GM12872 (cell line): ENCODE data around the gene CHST13.

Experiments used
- CTCF ChIP-seq: IDR thresholded peaks from 3 replicates; pipeline ENCODE4 v1.5.1; 2011; ENCODE audit warnings: low read depth, mild to moderate bottlenecking, low read length, moderate library complexity; ENCODE audit not compliant: insufficient read depth

Gene CHST13

DNA sequence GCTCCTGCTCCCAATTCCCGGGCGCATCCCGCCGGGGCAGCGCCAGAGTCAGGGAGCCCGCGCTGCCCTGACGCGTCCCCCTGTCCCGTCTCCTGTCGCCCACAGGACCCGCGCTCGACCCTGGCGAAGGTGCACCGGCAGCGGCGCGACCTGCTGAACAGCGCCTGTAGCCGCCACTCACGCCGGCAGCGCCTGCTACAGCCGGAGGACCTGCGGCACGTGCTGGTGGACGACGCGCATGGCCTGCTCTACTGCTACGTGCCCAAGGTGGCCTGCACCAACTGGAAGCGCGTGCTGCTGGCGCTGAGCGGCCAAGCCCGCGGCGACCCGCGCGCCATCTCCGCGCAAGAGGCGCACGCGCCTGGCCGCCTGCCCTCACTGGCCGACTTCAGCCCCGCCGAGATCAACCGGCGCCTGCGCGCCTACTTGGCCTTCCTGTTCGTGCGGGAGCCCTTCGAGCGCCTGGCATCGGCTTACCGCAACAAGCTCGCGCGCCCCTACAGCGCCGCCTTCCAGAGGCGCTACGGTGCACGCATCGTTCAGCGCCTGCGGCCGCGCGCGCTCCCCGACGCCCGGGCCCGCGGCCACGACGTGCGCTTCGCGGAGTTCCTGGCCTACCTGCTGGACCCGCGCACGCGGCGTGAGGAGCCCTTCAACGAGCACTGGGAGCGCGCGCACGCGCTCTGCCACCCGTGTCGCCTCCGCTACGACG, 17.8 kb downstream of the CHST13 start:
- TF ChIP-seq CTCF, result no peak

DNA sequence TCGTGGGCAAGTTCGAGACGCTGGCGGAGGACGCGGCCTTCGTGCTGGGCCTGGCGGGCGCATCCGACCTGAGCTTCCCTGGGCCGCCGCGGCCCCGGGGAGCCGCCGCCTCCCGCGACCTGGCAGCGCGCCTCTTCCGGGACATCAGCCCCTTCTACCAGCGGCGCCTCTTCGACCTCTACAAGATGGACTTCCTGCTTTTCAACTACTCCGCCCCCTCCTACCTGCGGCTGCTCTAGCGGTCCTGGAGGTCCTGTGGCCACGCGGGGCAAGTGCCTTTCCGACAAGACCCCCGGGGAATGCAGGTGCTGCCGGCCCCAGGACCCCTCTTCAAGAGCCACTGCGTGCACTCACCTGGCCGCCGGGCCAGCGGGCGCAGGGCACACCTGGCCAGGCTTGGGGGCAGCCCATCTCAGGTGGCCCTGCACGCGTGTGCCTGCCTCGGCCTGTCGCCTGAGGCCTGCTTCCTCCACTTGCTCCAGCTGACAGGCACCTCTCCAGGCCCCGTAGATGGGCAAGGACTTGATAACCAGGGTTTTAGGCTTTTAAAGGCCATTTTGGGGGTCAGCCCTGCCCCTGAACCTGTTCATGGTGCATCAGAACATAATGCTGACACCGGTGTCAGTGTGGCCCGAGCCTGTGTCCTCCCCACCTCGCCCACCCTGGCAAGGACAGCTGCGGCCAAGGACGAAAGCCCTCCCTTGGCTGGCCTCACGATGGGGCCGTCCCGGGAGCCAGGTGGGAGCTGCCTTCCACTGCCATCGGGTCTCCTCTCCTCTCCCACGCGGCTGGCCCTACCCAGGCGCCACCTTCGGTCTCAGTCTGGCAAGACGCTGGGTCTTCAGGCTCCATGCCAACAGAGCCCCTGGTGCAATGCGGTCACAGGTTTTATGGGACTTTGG, 18.6 kb downstream of the CHST13 start:
- no peak for TF ChIP-seq CTCF

GRCh38 chr3:126543457-126544061, 19.6 kb downstream of the CHST13 start:
- no peak for TF ChIP-seq CTCF

DNA sequence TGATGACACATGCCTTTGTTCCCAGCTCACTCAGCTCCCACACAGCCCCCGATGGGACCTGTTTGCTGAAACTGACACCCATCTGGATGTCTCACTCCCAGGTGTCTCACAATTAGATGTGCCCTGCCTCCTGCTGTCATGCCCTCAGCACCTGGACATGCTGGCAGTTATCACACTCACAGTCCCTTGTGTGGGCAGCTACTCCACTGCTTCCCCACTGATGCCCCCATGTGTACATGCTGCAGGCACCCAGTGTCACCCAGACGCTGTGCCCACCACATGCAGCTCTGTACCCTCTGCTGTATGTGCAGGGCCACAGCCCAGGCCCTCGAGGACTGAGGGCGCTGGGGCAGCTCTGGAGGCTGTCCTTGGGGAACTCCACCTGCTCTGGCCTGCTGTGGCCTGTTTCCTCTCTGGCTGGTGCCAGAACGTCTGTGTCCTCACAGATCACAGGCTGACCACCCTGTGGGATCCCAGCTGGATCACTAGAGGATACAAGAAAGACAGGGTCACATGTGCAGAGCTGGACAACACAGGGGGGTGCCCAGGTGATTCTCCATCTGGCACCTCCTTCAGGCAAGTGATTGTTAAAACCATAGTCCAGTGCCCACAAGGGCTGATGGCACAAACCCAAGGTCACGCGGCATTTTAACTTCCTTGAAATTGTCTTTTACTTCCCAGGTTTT, 20.8 kb downstream of the CHST13 start:
- TF ChIP-seq CTCF, result no peak

DNA sequence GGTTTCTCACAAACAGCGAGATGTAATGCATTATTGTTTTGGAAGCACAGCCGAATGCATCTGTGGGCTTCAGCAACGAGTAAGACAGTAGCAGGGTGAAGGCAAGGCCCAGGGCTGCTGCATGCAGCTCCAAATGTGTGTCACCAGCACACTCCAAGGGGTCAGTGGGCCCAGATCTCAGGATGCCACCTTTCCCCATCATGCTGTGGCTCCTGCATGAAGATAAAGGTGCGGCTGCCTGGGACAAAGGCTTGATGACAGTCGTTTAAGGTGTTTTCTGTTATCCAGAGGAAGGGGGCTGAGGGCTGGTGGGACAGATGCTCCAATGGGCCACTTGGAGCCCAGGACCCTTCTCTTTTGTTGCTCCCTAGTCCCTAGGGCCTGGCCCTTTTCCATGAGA, 21.6 kb downstream of the CHST13 start:
- no peak for TF ChIP-seq CTCF

GRCh38 chr3:126546013-126546412, 22.1 kb downstream of the CHST13 start:
- no peak for TF ChIP-seq CTCF
